GM12891 (cell line): ENCODE data around the gene PHF14.
"Not testable (repeated sequence)": the region's sequence is repeated elsewhere in the genome, so short reads cannot be mapped to it uniquely, and the experiment has no call there.

Experiments
- DNase-seq: peaks from one replicate; pipeline ENCODE4 v3.0.0; 2011; ENCODE audit warnings: low spot score; ENCODE audit not compliant: insufficient read length
- FAIRE-seq: peaks from 2 replicates; lab custom pipeline; 2011; peaks lifted over from hg19 to GRCh38; lab: Jason Lieb, UNC
- PAX5 ChIP-seq: IDR thresholded peaks from 2 replicates; pipeline ENCODE4 v1.6.1; 2011; ENCODE audit warnings: low read length, moderate library complexity, mild to moderate bottlenecking; ENCODE audit not compliant: insufficient read depth, severe bottlenecking
- POLR2A ChIP-seq: IDR thresholded peaks from 2 replicates; pipeline ENCODE4 v1.6.1; 2011; ENCODE audit warnings: low read depth, low read length, control low read depth
- POLR2AphosphoS5 ChIP-seq: IDR thresholded peaks from 2 replicates; pipeline ENCODE4 v1.6.1; 2011; ENCODE audit warnings: low read depth, low read length, control low read depth
- POU2F2 ChIP-seq: IDR thresholded peaks from 2 replicates; pipeline ENCODE4 v1.6.1; 2011; ENCODE audit warnings: low read depth, mild to moderate bottlenecking, control low read depth, low read length, moderate library complexity
- SPI1 ChIP-seq: IDR thresholded peaks from 2 replicates; pipeline ENCODE4 v1.6.1; 2011; ENCODE audit warnings: low read depth, low read length, control low read depth
- TAF1 ChIP-seq: IDR thresholded peaks from 2 replicates; pipeline ENCODE4 v1.6.1; 2011; ENCODE audit warnings: low read depth, low read length, control low read depth

Gene PHF14

GRCh38 chr7:10977113-10977512 is 3.4 kb downstream of the PHF14 start:
- FAIRE-seq = no peak
- TF ChIP-seq TAF1 (no peak), SPI1 (no peak), POU2F2 (no peak), POLR2A (no peak), PAX5 (no peak), POLR2AphosphoS5 (no peak)
- no peak for DNase-seq

- TF ChIP-seq TAF1 = no peak
- no peak for TF ChIP-seq POLR2AphosphoS5
- FAIRE-seq (no peak), DNase-seq (no peak)
These were observed 7.6 kb downstream of the PHF14 start for GRCh38 chr7:10981317-10981716.

- not testable (repeated sequence) for DNase-seq, FAIRE-seq
These were observed 17.1 kb downstream of the PHF14 start for GRCh38 chr7:10990748-10991147.

- DNase-seq, FAIRE-seq: not testable (repeated sequence)
These were observed 22.0 kb downstream of the PHF14 start for GRCh38 chr7:10995482-10996166.

- no peak for DNase-seq
- TF ChIP-seq SPI1 = no peak
- TF ChIP-seq POU2F2 = no peak
- no peak for FAIRE-seq
These were observed 25.5 kb downstream of the PHF14 start for GRCh38 chr7:10998996-10999757.

GRCh38 chr7:11005202-11005601 is 31.5 kb downstream of the PHF14 start:
- TF ChIP-seq TAF1 (no peak), SPI1 (no peak), POU2F2 (no peak), POLR2AphosphoS5 (no peak), POLR2A (no peak), PAX5 (no peak)
- no peak for DNase-seq
- FAIRE-seq = no peak

GRCh38 chr7:11006291-11006690 is 32.6 kb downstream of the PHF14 start:
- FAIRE-seq = no peak
- TF ChIP-seq TAF1 = no peak
- TF ChIP-seq POLR2A = no peak
- TF ChIP-seq POLR2AphosphoS5 = no peak
- no peak for TF ChIP-seq POU2F2
- TF ChIP-seq SPI1 = no peak
- no peak for TF ChIP-seq PAX5
- no peak for DNase-seq

- DNase-seq = no peak
- TF ChIP-seq POU2F2 (no peak), POLR2A (no peak), TAF1 (no peak), POLR2AphosphoS5 (no peak), SPI1 (no peak)
- no peak for FAIRE-seq
These were observed 36.0 kb downstream of the PHF14 start for GRCh38 chr7:11009631-11010030.

GRCh38 chr7:11021468-11021867 is 47.8 kb downstream of the PHF14 start:
- FAIRE-seq = no peak
- no peak for DNase-seq
- TF ChIP-seq TAF1 = no peak
- TF ChIP-seq POU2F2 = no peak
- TF ChIP-seq POLR2AphosphoS5 = no peak
- no peak for TF ChIP-seq SPI1
- no peak for TF ChIP-seq POLR2A
- no peak for TF ChIP-seq PAX5

- DNase-seq (no peak), FAIRE-seq (no peak)
- no peak for TF ChIP-seq POLR2A
- TF ChIP-seq POLR2AphosphoS5 = no peak
These were observed 53.0 kb downstream of the PHF14 start for GRCh38 chr7:11026452-11027359.

- FAIRE-seq (no peak), DNase-seq (no peak)
- TF ChIP-seq SPI1 = no peak
- no peak for TF ChIP-seq PAX5
- no peak for TF ChIP-seq POLR2A
- TF ChIP-seq TAF1 = no peak
- no peak for TF ChIP-seq POLR2AphosphoS5
- no peak for TF ChIP-seq POU2F2
These were observed 62.0 kb downstream of the PHF14 start for GRCh38 chr7:11035661-11036060.
